HG03175 (cell line): ENCODE data around the gene ALMS1.
"Not testable (repeated sequence)": the region's sequence is repeated elsewhere in the genome, so short reads cannot be mapped to it uniquely, and the experiment has no call there.

Experiments
- ATAC-seq: cut with Tn5 transposase; IDR thresholded peaks from one replicate; pipeline ENCODE4 v1.9.1; 2021; ENCODE audit warnings: mild to moderate bottlenecking, moderate library complexity; ENCODE audit not compliant: unreplicated experiment

ALMS1 gene

DNA sequence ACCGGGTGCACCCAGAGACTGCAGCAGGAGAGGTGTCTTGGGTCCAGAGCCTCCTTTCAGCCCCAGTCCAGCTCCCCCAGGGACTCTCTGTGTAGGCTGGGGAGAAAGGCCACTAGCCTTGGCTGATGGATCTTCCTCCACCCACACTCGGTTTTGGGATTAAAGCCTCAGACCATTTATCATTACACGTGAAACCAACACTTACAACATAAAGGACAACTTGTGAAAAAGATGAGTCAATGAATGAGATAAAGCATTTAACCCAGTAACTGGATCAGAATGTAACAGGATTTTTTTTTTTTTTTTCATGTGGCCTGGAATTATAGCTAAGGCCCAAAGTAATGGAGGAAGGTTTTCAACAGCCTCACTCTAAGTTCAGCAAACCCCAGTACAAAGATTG lies 224.5 kb downstream of the ALMS1 start:
- ATAC-seq: no peak

DNA sequence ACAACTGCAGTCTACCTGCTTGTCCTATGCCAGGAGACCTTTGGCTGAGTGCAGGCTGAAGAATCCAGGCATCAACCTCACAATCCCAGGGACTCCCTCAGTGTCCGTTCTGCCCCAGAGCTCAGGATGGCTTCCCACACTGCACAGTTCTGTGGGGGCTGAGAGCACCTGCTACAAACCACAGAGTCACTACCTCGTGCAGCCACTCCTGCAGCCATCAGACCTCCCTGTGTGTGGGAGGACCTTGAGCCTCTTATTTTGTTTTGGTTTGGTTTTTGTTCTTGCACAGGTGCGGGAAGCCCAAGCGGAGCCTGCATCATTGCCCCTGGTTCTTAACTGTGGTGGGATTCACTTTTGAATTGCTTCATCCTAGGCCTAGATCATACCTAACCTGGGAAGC lies 225.6 kb downstream of the ALMS1 start:
- ATAC-seq: no peak

DNA sequence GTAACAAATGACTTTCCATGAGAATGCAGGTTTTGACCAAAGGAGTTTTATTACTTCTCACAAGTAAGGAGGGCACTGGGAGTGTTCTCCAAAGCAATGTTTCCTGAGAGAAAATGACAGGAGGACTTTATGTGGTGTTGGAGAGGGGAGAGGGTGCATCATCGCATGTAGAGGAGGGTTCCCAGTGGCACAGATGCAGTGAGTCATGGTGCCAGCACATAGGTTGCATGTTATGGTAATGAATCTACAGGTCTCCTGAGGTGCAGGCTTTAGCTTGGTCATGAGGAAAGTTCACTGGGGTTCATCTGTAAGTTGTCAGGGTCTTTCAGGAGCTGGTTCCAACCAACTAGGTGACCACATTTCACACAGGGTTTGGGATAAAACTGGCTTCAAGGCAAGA lies 226.2 kb downstream of the ALMS1 start:
- no peak for ATAC-seq

GRCh38 chr2:73614105-73614504 lies 228.5 kb downstream of the ALMS1 start:
- no peak for ATAC-seq

DNA sequence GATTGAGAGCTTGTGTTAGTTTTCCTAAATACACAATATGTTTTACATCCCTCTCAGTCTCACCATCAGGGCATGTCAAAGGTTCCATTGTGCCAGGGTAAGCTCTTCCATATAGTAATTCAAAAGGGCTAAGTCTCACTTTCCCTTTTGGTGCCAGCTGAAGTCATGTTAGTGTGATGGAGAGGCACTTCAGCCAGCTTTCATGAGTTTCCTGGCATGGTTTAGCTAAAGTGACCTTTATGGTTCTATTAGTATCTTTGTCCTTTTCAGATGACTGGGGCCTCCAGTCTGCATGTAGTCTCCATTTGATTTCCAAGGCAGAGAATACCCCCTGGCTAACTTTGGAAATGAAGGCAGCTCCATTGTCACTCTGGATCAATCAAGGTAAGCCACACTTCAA lies 229.4 kb downstream of the ALMS1 start:
- no peak for ATAC-seq

DNA sequence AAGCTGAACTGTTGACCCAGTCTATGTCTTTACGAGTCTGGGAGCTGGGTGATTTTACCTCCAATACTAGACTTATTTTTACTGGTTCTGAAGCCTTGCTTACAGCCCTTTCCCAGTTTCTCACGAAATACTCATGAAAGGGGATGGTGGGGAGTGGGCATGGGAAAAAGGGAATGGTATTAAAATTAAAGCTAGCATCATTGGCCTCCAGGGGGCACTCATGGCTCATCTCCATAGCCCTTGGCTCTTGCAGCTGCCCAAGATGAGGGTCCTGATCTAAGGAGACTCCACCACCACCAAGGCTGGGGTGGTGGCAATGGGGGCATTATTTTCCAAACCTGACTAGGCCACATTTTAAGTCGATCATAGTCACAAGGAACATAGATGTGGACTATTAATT lies 234.3 kb downstream of the ALMS1 start:
- ATAC-seq: not testable (repeated sequence)

DNA sequence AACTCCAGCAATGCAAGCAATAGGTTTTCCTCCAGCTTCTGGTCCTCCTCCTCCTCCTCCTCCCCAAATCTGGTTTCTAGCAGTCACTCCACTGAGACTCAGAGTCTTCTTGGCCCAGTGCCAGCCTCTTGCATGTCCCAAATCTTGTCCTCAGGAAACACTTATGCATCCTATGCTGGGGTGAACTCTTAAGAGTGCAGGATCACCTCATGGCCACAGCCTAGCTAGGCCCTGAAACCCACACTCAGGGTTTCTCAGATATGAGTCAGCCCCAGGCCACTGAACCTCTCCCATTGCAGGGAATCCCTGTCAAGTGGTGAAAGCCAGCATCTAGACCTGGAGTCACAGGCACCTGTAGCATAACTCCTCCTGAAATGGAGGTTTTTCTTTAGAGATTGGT lies 238.4 kb downstream of the ALMS1 start:
- ATAC-seq: not testable (repeated sequence)

- ATAC-seq: not testable (repeated sequence)
These were observed 239.0 kb downstream of the ALMS1 start for GRCh38 chr2:73624625-73625024.

GRCh38 chr2:73626237-73626636 lies 240.6 kb downstream of the ALMS1 start:
- ATAC-seq: not testable (repeated sequence)

- ATAC-seq: not testable (repeated sequence)
These were observed 242.9 kb downstream of the ALMS1 start for GRCh38 chr2:73628493-73628892.

GRCh38 chr2:73630662-73631266 lies 245.1 kb downstream of the ALMS1 start:
- ATAC-seq: peak; percentile 67

- ATAC-seq: not testable (repeated sequence)
These were observed 251.3 kb downstream of the ALMS1 start for GRCh38 chr2:73636977-73637376.

DNA sequence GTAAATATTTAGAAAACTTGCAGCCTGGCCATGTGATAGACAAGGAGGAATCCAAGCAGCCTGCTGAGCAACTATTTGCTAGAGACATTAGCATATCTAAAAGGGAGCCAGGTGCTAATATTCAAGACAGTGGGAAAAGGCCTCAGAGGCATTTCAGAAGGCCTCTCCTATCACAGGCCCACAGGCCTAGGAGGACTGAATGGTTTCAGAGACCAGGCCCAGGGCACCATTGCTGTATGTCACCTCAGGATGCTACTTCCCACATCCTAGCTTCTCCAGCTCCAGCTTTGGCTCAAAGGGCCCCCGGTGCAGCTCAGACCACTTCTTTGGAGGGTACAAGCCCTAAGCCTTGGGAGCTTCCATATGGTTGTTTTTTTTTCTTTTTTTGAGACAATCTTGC lies 252.8 kb downstream of the ALMS1 start:
- no peak for ATAC-seq

GRCh38 chr2:73640511-73640911 lies 254.9 kb downstream of the ALMS1 start:
- ATAC-seq: no peak

DNA sequence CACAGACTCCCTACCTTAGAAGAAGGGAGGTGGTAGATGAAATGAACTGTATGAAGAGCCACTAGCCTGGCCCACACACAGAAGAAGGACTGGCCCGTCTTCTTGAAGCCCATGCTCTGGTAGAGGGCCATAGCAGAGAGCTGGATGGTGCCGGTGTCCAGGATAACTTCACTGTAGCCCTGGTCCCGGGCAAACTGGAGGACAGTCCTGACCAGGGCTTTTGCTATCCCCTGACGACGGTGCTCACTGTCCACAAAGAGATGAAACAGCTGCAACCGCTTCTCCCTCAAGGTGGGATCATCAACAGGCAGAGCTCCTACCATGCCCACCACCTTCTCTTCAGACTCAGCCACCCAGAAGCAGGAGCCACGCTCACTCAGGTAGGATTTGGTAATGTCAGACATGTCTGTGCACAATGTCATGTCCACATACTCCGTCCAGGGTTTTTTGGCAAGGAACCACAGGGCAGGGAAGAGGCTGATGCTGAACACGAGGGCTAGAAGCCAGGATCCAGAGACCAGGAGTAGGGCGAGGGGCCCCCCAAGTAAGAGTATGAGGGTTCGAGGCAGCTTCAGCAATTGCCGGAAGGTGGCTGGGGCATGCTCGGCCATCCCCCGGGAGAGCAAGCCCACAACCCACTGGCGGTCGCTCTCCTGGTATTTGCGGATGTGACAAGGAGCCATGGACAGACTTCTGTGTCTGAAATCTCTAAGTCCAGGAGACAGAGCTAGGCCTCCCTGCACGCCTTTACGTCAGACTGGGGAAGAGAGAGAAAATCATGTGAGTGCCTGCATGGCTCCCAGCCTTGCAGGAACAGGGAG lies 255.5 kb downstream of the ALMS1 start:
- ATAC-seq: no peak

- no peak for ATAC-seq
These were observed 256.1 kb downstream of the ALMS1 start for GRCh38 chr2:73641767-73642062.

- ATAC-seq: no peak
These were observed 256.8 kb downstream of the ALMS1 start, which contains the start of gene NAT8 for GRCh38 chr2:73642338-73643018. Gene NAT8, minus strand, starts transcription at chr2:73642422. Its CDS starts 794 bp downstream, at chr2:73641628.

GRCh38 chr2:73647690-73648089 lies 262.1 kb downstream of the ALMS1 start:
- not testable (repeated sequence) for ATAC-seq

- ATAC-seq: no peak
These were observed 266.1 kb downstream of the ALMS1 start for GRCh38 chr2:73651591-73652230.

DNA sequence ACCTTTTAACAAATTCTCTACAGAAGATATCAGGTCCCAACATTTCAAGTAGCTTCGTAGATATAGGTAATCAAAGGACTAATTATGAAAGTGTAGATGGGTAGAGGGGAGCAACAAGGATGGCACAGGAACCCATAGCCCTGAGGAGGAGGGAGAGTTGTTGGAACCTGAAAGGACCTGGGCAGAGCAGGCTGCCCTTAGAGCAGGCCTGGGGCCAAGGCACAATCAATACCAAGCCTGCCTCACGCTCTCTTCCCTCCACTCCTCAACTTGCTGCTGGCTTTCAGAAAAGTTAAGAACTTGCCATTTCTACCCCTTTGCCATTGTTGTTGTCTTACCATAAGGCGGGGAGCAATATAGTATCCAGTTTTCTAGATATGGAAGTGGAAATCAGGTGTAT lies 266.7 kb downstream of the ALMS1 start:
- ATAC-seq: no peak

- ATAC-seq: no peak
These were observed 268.5 kb downstream of the ALMS1 start for GRCh38 chr2:73654175-73654574.
